Measurements from ENCODE around the gene CREB3L2.

CREB3L2 gene

GRCh38 chr7:138025215-138026186, 23.6 kb upstream of the CREB3L2 start:
- Histone ChIP-seq H3K36me3 (ENCODE audit: low read length) (no peaks in the 10 kb centered on the region), H3K9me2 (replicated peaks; ENCODE audit: insufficient read depth, low read length) (no peaks in the 10 kb centered on the region), H2AFZ (ENCODE audit: low read depth, low read length, severe bottlenecking) (no peak overlapping the region), H3F3A (ENCODE audit: insufficient read depth) (no peaks in the 10 kb centered on the region), H3K9me3 (ENCODE audit: insufficient read depth, low read length) (0 out of 2 replicates have a peak, but pooled peaks cover 5% of the 10 kb centered on the region), H3K4me2 (ENCODE audit: low read depth, low read length, poor library complexity, severe bottlenecking) (no peak overlapping the region), H3K79me2 (ENCODE audit: insufficient read depth, low read length) (no peaks in the 10 kb centered on the region), H3K4me3 (ENCODE audit: insufficient read depth, low read length, poor library complexity, severe bottlenecking) (no peak overlapping the region), H3K9ac (ENCODE audit: low read length) (no peak overlapping the region), H3K27me3 (ENCODE audit: low read length) (no peaks in the 10 kb centered on the region), H3K27ac (ENCODE audit: low read depth, low read length) (no peak overlapping the region), H4K20me1 (ENCODE audit: low read depth, low read length) (no peaks in the 10 kb centered on the region)
- TF ChIP-seq CTCF (IDR thresholded peaks at IDR 0.05; ENCODE audit: insufficient read depth, low read length, poor library complexity, severe bottlenecking) (no peak), EZH2phosphoT487 (conservative IDR thresholded peaks at IDR 0.05; ENCODE audit: low read length) (no peak)

GRCh38 chr7:138024765-138025164, 22.9 kb upstream of the CREB3L2 start:
- H3K79me2 ChIP-seq (ENCODE audit: insufficient read depth, low read length), result no peaks in the 10 kb centered on the region
- H2AFZ ChIP-seq (ENCODE audit: low read depth, low read length, severe bottlenecking), result no peak overlapping the region
- H3K36me3 ChIP-seq (ENCODE audit: low read length), result no peaks in the 10 kb centered on the region
- H3K4me3 ChIP-seq (ENCODE audit: insufficient read depth, low read length, poor library complexity, severe bottlenecking), result no peak overlapping the region
- H3K9ac ChIP-seq (ENCODE audit: low read length), result no peak overlapping the region
- no peaks in the 10 kb centered on the region for H3F3A ChIP-seq (ENCODE audit: insufficient read depth)
- no peaks in the 10 kb centered on the region for H4K20me1 ChIP-seq (ENCODE audit: low read depth, low read length)
- no peaks in the 10 kb centered on the region for H3K9me2 ChIP-seq (replicated peaks; ENCODE audit: insufficient read depth, low read length)
- H3K4me2 ChIP-seq (ENCODE audit: low read depth, low read length, poor library complexity, severe bottlenecking), result no peak overlapping the region
- TF ChIP-seq EZH2phosphoT487 (conservative IDR thresholded peaks at IDR 0.05; ENCODE audit: low read length) (no peak), CTCF (IDR thresholded peaks at IDR 0.05; ENCODE audit: insufficient read depth, low read length, poor library complexity, severe bottlenecking) (no peak)
- H3K27ac ChIP-seq (ENCODE audit: low read depth, low read length), result no peak overlapping the region
- H3K27me3 ChIP-seq (ENCODE audit: low read length), result no peaks in the 10 kb centered on the region
- 0 out of 2 replicates have a peak, but pooled peaks cover 5% of the 10 kb centered on the region for H3K9me3 ChIP-seq (ENCODE audit: insufficient read depth, low read length)

- H3K79me2 ChIP-seq (ENCODE audit: insufficient read depth, low read length), result no peaks in the 10 kb centered on the region
- no peak overlapping the region for H3K27ac ChIP-seq (ENCODE audit: low read depth, low read length)
- H3K9me3 ChIP-seq (ENCODE audit: insufficient read depth, low read length), result 0 out of 2 replicates have a peak, but pooled peaks cover 5% of the 10 kb centered on the region
- H3K4me2 ChIP-seq (ENCODE audit: low read depth, low read length, poor library complexity, severe bottlenecking), result no peak overlapping the region
- no peak for TF ChIP-seq CTCF (IDR thresholded peaks at IDR 0.05; ENCODE audit: insufficient read depth, low read length, poor library complexity, severe bottlenecking)
- TF ChIP-seq EZH2phosphoT487 (conservative IDR thresholded peaks at IDR 0.05; ENCODE audit: low read length), result no peak
- no peaks in the 10 kb centered on the region for H3F3A ChIP-seq (ENCODE audit: insufficient read depth)
- H3K36me3 ChIP-seq (ENCODE audit: low read length), result no peaks in the 10 kb centered on the region
- no peaks in the 10 kb centered on the region for H3K9me2 ChIP-seq (replicated peaks; ENCODE audit: insufficient read depth, low read length)
- no peak overlapping the region for H3K9ac ChIP-seq (ENCODE audit: low read length)
- no peak overlapping the region for H3K4me3 ChIP-seq (ENCODE audit: insufficient read depth, low read length, poor library complexity, severe bottlenecking)
- H2AFZ ChIP-seq (ENCODE audit: low read depth, low read length, severe bottlenecking), result no peak overlapping the region
- H3K27me3 ChIP-seq (ENCODE audit: low read length), result no peaks in the 10 kb centered on the region
- H4K20me1 ChIP-seq (ENCODE audit: low read depth, low read length), result no peaks in the 10 kb centered on the region
Measured at GRCh38 chr7:138024343-138024691, 22.4 kb upstream of the CREB3L2 start.

Measured in SU-DHL-6 (cell line).